Type B pancreatic cell (in vitro differentiated cells): ENCODE results near the gene ZC3H7A. TPM values are rescaled to one million over a fixed set of nuclear protein-coding genes. Genes with fewer than 3 reads are reported as not detected.

ENCODE experiments used
- DNase-seq: peaks from one replicate; pipeline ENCODE4 v3.0.0; 2021; ENCODE audit warnings: mixed read lengths; ENCODE audit not compliant: unreplicated experiment; ENCODE audit errors: extremely low spot score
- H3K27ac Mint-ChIP-seq: 2 replicates; pipeline ENCODE4 v1.8.0; 2021; ENCODE audit warnings: mild to moderate bottlenecking, mixed read lengths
- H3K27me3 Mint-ChIP-seq: 2 replicates; pipeline ENCODE4 v1.8.0; 2021; ENCODE audit warnings: mixed read lengths
- H3K36me3 Mint-ChIP-seq: 2 replicates; pipeline ENCODE4 v1.8.0; 2021; ENCODE audit warnings: mixed read lengths
- H3K4me1 Mint-ChIP-seq: one replicate; pipeline ENCODE4 v1.8.0; 2021; ENCODE audit warnings: mixed read lengths; ENCODE audit not compliant: unreplicated experiment
- H3K4me3 Mint-ChIP-seq: 2 replicates; pipeline ENCODE4 v1.8.0; 2021; ENCODE audit warnings: mild to moderate bottlenecking, mixed read lengths
- H3K9me3 Mint-ChIP-seq: 2 replicates; pipeline ENCODE4 v1.8.0; 2021; ENCODE audit warnings: mixed read lengths
- total RNA-seq: library from RNA; stranded (reverse); gene quantifications from 2 replicates; pipeline ENCODE4 v1.2.1, GENCODE V29; 2021; ENCODE audit warnings: low replicate concordance
- TF ChIP-seq, protein P1 (sequence below): fragments of 200-600 bp; sonication (generic); conservative IDR thresholded peaks from 2 replicates; pipeline ENCODE4 v1.5.0; 2021; ENCODE audit warnings: antibody characterized with exemption, mild to moderate bottlenecking

ZC3H7A gene
- total RNA-seq, 1 donor from 2014 or later, result 67.5 TPM

DNA sequence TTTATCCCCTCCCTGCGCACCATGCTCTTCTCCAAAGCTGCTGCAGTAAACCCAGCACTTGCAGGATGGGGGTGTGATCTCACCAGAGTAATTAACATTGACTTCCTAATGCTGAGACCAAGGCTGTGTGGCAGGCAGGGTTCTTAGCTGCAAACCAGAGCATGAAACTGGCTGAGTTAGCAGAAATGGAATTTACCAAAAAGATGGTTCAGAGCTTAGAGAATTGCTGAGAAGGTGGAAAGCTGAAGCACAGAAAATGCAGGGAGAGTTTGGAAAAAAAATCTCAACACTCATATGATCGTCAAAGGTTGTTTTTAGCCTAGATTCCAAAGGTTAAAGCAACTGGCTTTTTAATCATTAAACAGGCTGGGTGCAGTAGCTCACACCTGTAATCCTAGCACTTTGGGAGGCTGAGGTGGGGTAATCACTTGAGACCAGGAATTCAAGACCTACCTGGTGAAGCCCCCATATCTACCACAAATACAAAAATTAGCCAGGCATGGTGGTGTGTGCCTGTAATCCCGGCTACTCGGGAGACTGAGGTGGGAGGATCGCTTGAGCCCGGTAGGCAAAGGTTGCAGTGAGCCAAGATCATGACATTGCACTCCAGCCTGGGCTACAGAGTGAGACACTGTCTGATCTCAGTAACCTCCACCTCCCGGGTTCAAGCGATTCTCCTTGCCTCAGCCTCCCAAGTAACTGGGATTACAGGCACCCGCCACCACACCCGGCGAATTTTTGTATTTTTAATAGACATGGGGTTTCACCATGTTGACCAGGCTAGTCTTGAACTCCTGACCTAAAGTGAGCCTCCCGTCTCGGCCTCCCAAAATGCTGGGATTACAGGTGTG, 48.4 kb downstream of the ZC3H7A start:
- Mint-ChIP-seq H3K4me1 (peaks cover 8% of the 10 kb centered on the region), H3K27me3 (no peaks in the 10 kb centered on the region), H3K27ac (peak overlapping the region; percentile 67), H3K4me3 (peak overlapping the region; percentile 1), H3K36me3 (peaks cover 30% of the 10 kb centered on the region), H3K9me3 (no peaks in the 10 kb centered on the region)
- TF ChIP-seq, protein P1, sequence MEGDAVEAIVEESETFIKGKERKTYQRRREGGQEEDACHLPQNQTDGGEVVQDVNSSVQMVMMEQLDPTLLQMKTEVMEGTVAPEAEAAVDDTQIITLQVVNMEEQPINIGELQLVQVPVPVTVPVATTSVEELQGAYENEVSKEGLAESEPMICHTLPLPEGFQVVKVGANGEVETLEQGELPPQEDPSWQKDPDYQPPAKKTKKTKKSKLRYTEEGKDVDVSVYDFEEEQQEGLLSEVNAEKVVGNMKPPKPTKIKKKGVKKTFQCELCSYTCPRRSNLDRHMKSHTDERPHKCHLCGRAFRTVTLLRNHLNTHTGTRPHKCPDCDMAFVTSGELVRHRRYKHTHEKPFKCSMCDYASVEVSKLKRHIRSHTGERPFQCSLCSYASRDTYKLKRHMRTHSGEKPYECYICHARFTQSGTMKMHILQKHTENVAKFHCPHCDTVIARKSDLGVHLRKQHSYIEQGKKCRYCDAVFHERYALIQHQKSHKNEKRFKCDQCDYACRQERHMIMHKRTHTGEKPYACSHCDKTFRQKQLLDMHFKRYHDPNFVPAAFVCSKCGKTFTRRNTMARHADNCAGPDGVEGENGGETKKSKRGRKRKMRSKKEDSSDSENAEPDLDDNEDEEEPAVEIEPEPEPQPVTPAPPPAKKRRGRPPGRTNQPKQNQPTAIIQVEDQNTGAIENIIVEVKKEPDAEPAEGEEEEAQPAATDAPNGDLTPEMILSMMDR, result no peak
- DNase-seq, result no peak

DNA sequence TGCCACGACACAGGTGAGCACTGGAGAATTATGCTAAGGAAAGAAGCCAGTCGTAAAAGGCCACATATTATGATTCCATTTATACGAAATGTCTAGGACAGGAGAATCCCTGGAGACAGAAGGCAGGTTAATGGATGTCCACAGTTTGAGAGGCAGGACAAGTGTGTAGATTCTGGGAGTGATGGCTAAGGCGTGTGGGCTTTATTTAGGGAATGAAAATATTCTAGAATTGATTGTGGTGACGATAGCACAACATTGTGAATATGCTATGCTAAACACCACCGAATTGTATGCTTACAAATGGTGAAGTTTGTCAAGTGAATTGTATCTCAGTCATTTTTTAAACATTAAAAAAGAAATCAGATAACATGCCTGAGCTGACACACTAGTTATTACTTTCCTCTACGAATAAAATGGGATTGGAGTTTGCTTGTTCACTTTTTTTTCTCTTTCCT, 49.1 kb downstream of the ZC3H7A start:
- H3K4me3 Mint-ChIP-seq, result peak overlapping the region; percentile 32
- H3K27me3 Mint-ChIP-seq, result no peaks in the 10 kb centered on the region
- peaks cover 26% of the 10 kb centered on the region for H3K36me3 Mint-ChIP-seq
- H3K27ac Mint-ChIP-seq, result peak overlapping the region; percentile 67
- TF ChIP-seq, protein P1, result no peak
- no peaks in the 10 kb centered on the region for H3K9me3 Mint-ChIP-seq
- DNase-seq, result no peak
- H3K4me1 Mint-ChIP-seq, result peaks cover 6% of the 10 kb centered on the region

DNA sequence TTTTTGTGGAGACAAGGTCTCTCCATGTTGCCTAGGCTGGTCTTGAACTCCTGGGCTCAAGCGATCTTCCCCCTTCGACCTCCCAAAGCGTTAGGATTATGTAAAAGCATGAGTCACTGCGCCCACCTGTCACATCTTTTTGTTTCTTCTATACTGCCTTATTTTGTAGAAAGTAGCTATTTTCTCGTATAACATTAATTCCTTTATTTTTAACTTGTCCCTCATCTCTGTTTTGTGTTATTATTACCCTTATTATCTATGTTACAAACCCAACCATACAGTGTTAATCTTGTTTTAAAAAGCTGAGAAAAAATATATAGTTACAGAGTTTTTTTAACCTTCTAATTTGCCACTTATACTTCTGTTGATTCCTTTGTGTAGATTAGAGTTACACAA, 53.0 kb downstream of the ZC3H7A start:
- Mint-ChIP-seq H3K27me3 (no peaks in the 10 kb centered on the region), H3K4me1 (peaks cover 27% of the 10 kb centered on the region), H3K9me3 (no peaks in the 10 kb centered on the region), H3K4me3 (peak overlapping the region; percentile 90), H3K27ac (peak overlapping the region; percentile 95), H3K36me3 (peaks cover 9% of the 10 kb centered on the region)
- TF ChIP-seq, protein P1, result no peak
- DNase-seq, result no peak

DNA sequence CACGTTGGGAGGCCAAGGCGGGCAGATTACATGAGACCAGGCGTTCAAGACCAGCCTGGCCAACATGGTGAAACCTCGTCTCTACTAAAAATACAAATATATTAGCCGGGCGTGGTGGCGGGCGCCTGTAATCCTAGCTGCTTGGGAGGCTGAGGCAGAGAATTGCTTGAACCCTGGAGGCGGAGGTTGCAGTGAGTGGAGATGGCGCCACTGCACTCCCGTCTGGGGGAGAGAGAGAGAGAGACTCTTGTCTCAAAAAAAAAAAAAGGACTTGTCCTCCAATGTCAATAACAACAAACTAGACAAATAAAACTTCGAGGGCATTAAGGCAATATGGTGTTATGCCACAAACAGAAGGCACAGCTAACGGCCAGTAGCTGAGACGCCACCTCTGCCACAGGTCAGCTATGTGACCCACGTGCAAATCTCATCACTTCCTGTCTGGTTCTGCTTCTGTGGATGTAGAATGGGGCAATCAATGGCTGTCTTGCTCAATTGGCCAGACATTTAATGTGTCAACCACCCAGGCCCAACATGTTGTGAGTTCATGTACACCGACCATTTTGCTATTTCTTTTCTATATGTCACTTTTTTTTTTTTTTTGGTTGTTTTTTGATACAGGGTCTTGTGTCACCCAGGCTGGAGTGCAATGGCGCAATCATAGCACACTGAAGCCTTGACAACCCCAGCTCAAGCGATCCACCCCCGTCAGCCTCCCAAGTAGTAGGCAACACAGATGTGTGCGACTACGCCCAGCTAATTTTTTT, 53.6 kb downstream of the ZC3H7A start:
- TF ChIP-seq, protein P1, result no peak
- peak overlapping the region; percentile 90 for H3K4me3 Mint-ChIP-seq
- peaks cover 29% of the 10 kb centered on the region for H3K4me1 Mint-ChIP-seq
- H3K36me3 Mint-ChIP-seq, result peaks cover 9% of the 10 kb centered on the region
- peak overlapping the region; percentile 95 for H3K27ac Mint-ChIP-seq
- no peaks in the 10 kb centered on the region for H3K9me3 Mint-ChIP-seq
- H3K27me3 Mint-ChIP-seq, result no peaks in the 10 kb centered on the region
- no peak for DNase-seq

DNA sequence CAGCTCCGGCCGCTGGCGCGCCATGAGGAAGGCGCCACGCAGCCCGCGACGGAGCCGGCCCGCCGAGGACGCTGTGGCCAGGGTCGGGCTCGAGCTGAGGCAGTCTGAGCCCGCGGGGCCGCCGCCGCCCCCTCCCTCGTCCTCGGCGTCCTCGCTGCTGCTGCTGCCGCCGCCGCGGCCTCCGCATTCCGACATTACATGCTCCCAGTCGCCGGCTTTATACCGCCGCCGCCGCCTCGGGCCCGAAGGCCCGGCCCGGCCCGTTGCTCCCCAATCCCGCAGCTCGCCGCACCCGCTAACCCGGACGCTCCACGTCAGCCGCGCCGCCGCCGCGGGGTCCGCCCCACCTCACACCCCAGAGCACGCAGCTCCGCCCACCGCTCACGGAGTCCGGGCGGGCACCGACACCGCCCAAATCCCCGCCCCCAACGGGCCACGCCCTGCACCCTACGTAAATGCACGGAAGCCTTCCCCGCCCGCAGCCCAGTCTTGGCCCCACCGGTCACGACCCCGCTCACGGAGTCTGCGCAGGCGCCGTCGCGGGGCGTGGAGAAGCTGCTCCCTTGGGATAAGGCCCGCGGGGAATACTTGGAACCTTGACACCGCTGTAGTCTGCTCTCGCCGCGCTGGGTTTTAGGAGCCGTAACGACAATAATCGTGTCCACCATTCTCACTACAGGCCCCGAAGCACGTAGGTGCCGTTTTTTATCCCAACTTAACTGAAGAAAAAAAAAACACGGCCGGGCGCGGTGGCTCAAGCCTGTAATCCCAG, 54.3 kb downstream of the ZC3H7A start, which contains the start of gene TXNDC11:
TXNDC11 (minus strand) TSS at position 322 of the 772 bp plus-strand sequence; CDS start at position 195, 127 bp downstream.
- DNase-seq, result peak; percentile 99
- peaks cover 32% of the 10 kb centered on the region for H3K4me1 Mint-ChIP-seq
- H3K4me3 Mint-ChIP-seq, result peak within 1 kb of the TSS; percentile 93
- H3K27ac Mint-ChIP-seq, result peak within 1 kb of the TSS; percentile 95
- no peaks in the 10 kb centered on the region for H3K27me3 Mint-ChIP-seq
- TF ChIP-seq, protein P1, result no peak
- peaks cover 13% of the 10 kb centered on the region for H3K36me3 Mint-ChIP-seq
- H3K9me3 Mint-ChIP-seq, result no peaks in the 10 kb centered on the region
